GM12892 (cell line): ENCODE measurements around the gene RTP1.

Source experiments
- DNase-seq: peaks from one replicate; pipeline ENCODE4 v3.0.0; 2011; ENCODE audit not compliant: insufficient read length
- FAIRE-seq: peaks from 2 replicates; lab custom pipeline; 2011; peaks lifted over from hg19 to GRCh38; lab: Jason Lieb, UNC
- POLR2A ChIP-seq: IDR thresholded peaks from 2 replicates; pipeline ENCODE4 v1.6.1; 2011; ENCODE audit warnings: low read depth, low read length, control low read depth
- POLR2AphosphoS5 ChIP-seq: IDR thresholded peaks from 2 replicates; pipeline ENCODE4 v1.6.1; 2011; ENCODE audit warnings: low read depth, low read length, control low read depth
- TAF1 ChIP-seq: IDR thresholded peaks from 2 replicates; pipeline ENCODE4 v1.6.1; 2011; ENCODE audit warnings: low read depth, mild to moderate bottlenecking, control low read depth, low read length, borderline replicate concordance

Gene RTP1

GRCh38 chr3:187208159-187208558 is 10.9 kb downstream of the RTP1 start:
- TF ChIP-seq POLR2A, result no peak
- no peak for TF ChIP-seq POLR2AphosphoS5
- FAIRE-seq, result no peak
- no peak for DNase-seq

GRCh38 chr3:187209491-187209890 is 12.2 kb downstream of the RTP1 start:
- DNase-seq (no peak), FAIRE-seq (no peak)
- no peak for TF ChIP-seq POLR2AphosphoS5
- no peak for TF ChIP-seq POLR2A
- no peak for TF ChIP-seq TAF1

- DNase-seq (no peak), FAIRE-seq (no peak)
- no peak for TF ChIP-seq POLR2A
- TF ChIP-seq TAF1, result no peak
- no peak for TF ChIP-seq POLR2AphosphoS5
Observed at GRCh38 chr3:187210091-187210490, 12.8 kb downstream of the RTP1 start.

GRCh38 chr3:187210545-187211327 is 13.4 kb downstream of the RTP1 start:
- TF ChIP-seq TAF1 (no peak), POLR2A (no peak), POLR2AphosphoS5 (no peak)
- DNase-seq (no peak), FAIRE-seq (no peak)

- TF ChIP-seq TAF1, result no peak
- TF ChIP-seq POLR2AphosphoS5, result no peak
- no peak for TF ChIP-seq POLR2A
- no peak for DNase-seq
- FAIRE-seq, result no peak
Observed at GRCh38 chr3:187211532-187212195, 14.4 kb downstream of the RTP1 start.

- no peak for TF ChIP-seq POLR2A
- TF ChIP-seq POLR2AphosphoS5, result no peak
- TF ChIP-seq TAF1, result no peak
- DNase-seq (no peak), FAIRE-seq (no peak)
Observed at GRCh38 chr3:187212196-187212545, 14.9 kb downstream of the RTP1 start.

GRCh38 chr3:187212705-187213104 is 15.4 kb downstream of the RTP1 start:
- FAIRE-seq, result no peak
- DNase-seq, result no peak
- TF ChIP-seq TAF1 (no peak), POLR2A (no peak), POLR2AphosphoS5 (no peak)

- no peak for FAIRE-seq
- no peak for DNase-seq
- no peak for TF ChIP-seq POLR2A
- TF ChIP-seq POLR2AphosphoS5, result no peak
- TF ChIP-seq TAF1, result no peak
Observed at GRCh38 chr3:187213616-187214015, 16.3 kb downstream of the RTP1 start.

- no peak for FAIRE-seq
- TF ChIP-seq POLR2AphosphoS5 (no peak), TAF1 (no peak), POLR2A (no peak)
- no peak for DNase-seq
Observed at GRCh38 chr3:187215460-187215859, 18.2 kb downstream of the RTP1 start.

GRCh38 chr3:187222801-187223200 is 25.5 kb downstream of the RTP1 start:
- no peak for FAIRE-seq
- TF ChIP-seq TAF1, result no peak
- TF ChIP-seq POLR2A, result no peak
- no peak for TF ChIP-seq POLR2AphosphoS5
- DNase-seq, result no peak

GRCh38 chr3:187223799-187224198 is 26.5 kb downstream of the RTP1 start:
- no peak for FAIRE-seq

GRCh38 chr3:187227658-187228258 is 30.5 kb downstream of the RTP1 start:
- no peak for FAIRE-seq
- TF ChIP-seq POLR2AphosphoS5 (no peak), POLR2A (no peak), TAF1 (no peak)
- DNase-seq, result no peak

More at GRCh38 chr3:187223799-187224198, 26.5 kb downstream of the RTP1 start:
- no peak for DNase-seq
- no peak for TF ChIP-seq POLR2A
- no peak for TF ChIP-seq POLR2AphosphoS5
- no peak for TF ChIP-seq TAF1
